HG02642 (cell line): ENCODE data around the gene RAD51AP2.
A peak's percentile ranks its signal among the peaks of the same experiment; 100 is the strongest.
"Not testable (repeated sequence)": the region's sequence is repeated elsewhere in the genome, so short reads cannot be mapped to it uniquely, and the experiment has no call there.

ENCODE experiments used
- ATAC-seq: cut with Tn5 transposase; IDR thresholded peaks from one replicate; pipeline ENCODE4 v1.9.1; 2021; ENCODE audit warnings: mild to moderate bottlenecking; ENCODE audit not compliant: unreplicated experiment, poor library complexity

Gene RAD51AP2

DNA sequence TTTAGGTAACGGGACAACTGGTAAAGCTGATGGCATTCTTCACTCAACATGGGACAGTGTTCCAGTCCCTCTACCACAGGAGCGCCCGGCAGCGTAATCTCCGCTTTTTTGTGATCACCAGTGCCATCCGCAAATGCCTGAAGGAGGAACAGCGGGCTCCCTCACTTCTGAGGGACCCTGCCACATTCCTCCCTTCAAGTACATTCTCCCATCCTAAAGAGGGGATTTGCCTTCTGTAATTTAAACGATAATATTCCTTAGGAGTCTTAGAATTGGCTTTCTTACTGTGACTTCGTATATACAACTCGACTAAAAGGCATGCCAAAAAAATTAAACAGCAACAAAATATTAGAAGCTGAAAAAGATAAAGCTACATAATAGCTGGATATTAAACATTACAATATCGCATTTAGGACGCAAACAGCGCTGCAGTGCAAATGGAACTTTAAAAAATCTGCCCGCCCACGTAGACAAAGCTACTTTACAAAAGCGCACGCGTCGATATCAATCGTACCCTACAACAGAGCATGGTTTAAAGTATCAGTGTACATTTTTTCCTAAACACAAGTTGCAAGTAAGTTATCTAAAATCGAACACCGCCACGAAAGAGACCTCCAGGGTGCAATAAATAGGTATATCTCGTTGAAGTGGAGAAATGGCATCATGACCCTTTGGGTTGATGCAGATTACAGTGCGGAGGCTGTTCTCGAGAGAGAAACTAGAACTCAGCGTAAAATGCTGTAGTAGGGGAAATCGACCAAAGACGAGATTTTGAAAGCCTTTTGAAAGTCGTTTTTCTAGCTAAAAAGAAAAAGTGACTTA is 20.0 kb upstream of the RAD51AP2 start:
- peak; percentile 36 for ATAC-seq

DNA sequence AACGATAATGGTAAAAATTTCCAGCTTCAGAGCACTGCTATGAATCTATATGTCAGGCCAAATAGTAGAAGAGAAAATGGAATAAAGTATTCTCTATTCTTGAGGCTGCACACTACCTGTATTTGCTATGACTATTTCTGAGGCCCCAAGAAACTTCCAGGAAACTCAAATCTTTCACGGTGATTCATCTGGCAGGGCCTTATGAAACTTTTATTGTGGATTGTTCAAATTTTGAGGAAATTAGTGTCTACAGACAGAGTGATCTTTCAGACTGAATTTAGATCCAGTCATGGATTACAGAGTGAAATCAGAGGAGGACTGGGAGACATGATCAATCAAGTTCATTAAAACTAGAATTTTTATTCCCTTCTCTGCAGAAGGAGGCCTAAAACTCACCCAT is 18.2 kb upstream of the RAD51AP2 start:
- ATAC-seq = no peak

- no peak for ATAC-seq
Observed at GRCh38 chr2:17533546-17533945, 15.3 kb upstream of the RAD51AP2 start.

- ATAC-seq = no peak
Observed at GRCh38 chr2:17529771-17530170, 11.5 kb upstream of the RAD51AP2 start.

DNA sequence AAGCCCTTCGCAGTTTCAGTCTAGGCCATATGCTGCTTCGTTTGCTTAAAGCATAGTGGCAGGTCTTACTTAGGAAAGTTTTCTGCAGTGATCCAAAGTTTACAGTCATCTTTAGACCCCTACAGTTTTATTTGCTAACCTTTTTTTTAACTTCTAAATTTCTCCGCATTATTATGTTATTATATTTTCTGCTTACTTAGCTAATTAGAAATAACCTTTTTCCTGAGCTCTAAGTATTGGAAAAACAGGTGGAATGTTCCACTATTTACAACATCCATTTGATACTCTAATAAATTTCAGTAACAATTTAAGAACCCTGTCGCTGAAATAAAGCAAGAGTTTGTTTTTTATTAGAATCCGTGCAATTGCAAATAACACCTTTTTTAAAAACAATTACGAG is 4.1 kb upstream of the RAD51AP2 start:
- ATAC-seq = no peak

DNA sequence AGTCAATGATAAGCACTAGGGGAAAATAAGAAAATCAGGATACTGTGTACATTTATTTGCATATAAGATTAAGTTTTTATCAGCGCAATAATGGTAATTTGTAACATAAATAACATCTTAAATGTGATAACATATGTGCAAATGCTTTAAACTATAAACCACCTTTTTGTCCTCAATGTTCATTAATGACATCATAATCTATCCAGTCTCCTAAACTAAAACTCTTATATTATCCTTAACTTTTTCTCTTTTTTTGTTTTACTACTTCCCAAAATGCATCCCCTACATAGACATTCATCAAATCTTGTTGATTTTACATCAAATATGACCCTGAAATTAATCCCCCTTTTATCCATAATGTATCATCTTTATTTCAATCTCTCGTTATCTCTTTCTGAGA is 3.4 kb upstream of the RAD51AP2 start:
- ATAC-seq = no peak

- peak; percentile 33 for ATAC-seq
Observed at GRCh38 chr2:17520761-17521160, 2.5 kb upstream of the RAD51AP2 start.

- ATAC-seq = no peak
Observed at GRCh38 chr2:17519486-17519885, 1.2 kb upstream of the RAD51AP2 start.

DNA sequence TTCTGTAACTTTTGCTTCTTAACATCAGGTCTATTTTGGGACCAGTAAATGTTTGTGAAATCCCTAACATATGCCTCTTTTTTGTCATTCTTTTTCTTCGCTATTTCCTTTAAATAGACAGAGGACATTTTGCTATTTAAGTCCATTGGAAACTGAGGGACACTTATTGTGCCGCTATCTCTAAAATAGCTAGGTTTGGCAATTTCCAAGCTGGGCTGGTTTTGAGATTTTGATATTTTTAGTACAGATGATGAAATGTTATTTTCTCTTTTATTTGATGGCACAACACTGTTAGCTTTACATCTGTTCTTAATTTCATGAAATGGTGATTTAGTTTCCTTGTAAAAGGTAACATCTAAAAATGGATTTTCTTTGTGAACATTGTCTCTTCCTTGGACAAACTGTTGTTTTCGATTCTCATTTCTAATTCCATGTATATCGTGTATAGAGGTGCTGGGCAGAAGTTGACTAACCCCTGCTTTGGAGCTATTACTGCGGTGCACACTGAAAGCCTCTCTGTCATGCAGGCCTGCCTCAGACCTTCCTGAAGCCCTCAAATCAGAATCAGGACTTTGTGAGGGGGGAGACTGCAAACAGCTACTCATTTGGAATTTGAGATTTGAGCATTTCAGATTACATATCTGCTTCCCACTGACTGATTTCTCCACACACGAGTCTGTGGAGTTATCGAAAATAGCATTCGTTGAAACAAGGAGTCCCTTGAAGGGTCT is 594 bp downstream of the RAD51AP2 start:
- ATAC-seq = peak; percentile 20

GRCh38 chr2:17515652-17516051 is 2.6 kb downstream of the RAD51AP2 start:
- ATAC-seq = no peak

DNA sequence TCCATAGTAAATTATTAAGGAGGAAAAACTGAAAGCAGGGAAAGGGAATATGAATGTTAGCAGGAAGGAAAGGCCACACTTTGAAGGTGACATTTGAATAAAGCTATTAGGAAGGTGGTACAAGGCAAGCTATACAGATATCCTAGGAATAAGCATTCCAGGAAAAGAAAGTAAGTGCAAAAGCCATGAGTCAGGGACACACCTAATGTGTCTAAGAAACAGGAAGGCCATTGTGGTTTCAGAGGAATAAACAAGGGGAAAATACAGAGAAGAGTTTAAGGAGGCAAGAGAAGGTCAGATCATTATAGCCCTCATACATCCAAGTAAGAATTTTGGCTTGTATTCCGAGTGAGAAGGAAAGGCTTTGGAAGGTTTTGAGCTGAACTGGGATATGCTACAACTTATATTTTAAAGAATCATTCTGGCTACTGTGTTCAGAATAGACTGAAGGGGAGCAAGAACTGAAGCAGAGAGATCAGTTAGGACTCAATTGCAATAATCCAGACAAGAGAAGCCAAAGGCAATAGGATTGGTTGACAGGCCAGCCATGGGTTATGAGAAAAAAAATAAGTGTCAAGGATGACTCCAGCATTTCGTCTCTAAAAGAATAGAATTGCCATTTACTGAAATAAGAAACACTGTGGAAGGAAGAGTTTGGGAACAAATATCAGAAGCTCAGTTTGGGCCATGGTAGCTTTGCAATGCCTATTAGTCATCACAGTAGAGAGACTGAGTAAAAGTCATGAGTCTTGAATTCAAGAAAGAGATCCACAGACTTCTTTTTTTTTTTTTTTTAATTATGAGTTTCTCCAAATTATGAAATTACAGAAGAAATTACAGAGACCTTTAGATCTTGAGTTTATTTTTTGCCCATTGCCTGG is 11.3 kb downstream of the RAD51AP2 start:
- no peak for ATAC-seq

- no peak for ATAC-seq
Observed at GRCh38 chr2:17497718-17498117, 20.5 kb downstream of the RAD51AP2 start.

DNA sequence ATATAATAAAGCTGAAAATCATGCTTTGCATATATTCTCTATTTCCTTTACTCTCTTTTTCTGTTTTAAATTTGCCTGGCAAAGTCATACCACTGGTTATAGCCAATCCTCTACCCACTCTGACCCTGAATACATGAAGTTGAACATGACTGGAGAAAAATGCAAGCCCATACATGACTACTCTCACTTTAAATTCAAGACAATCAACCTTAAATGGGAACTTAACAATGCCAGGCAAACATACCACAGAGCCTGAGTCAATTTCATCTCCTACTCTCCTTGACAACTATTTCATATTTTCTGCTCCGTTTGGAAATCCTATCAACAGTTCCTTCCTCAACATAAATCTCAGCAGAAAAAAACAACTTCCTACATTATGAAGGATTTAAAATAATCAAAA is 22.6 kb downstream of the RAD51AP2 start:
- no peak for ATAC-seq

- ATAC-seq = not testable (repeated sequence)
Observed at GRCh38 chr2:17490165-17490564, 28.1 kb downstream of the RAD51AP2 start.

DNA sequence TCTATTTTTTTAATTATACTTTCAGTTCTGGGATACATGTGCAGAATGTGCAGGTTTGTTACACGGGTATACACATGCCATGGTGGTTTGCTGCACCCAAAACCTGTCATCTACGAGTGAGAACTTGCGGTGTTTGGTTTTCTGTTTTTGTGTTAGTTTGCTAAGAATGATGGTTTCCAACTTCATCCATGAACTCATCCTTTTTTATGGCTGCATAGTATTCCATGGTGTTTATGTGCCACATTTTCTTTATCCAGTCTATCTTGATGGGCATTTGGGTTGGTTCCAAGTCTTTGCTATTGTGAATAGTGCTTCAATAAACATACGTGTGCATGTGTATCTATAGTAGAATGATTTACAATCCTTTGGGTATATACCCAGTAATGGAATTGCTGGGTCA is 29.6 kb downstream of the RAD51AP2 start:
- not testable (repeated sequence) for ATAC-seq

GRCh38 chr2:17483496-17483895 is 34.7 kb downstream of the RAD51AP2 start:
- no peak for ATAC-seq

GRCh38 chr2:17482651-17483050 is 35.6 kb downstream of the RAD51AP2 start:
- ATAC-seq = no peak

GRCh38 chr2:17479875-17480274 is 38.4 kb downstream of the RAD51AP2 start:
- no peak for ATAC-seq

DNA sequence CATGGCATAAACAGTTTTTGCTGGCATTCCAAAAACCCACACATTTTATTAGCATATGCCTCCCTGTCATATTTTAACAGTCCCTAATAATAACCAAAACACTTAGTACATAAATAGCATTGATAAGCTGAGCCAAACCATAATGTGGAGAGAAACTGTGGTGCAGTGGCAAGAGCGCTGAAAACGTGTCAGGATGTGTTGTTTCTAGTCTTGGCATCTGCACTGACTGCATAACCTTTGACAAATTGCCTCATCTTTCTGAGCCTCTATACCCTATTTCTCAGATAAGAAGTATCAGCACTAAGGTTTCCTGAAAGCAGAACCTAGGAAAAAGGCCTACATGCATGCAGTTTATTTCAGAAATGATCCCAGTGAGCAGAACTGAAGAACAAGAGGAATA is 41.4 kb downstream of the RAD51AP2 start:
- ATAC-seq = no peak

GRCh38 chr2:17476064-17476463 is 42.2 kb downstream of the RAD51AP2 start:
- ATAC-seq = no peak

DNA sequence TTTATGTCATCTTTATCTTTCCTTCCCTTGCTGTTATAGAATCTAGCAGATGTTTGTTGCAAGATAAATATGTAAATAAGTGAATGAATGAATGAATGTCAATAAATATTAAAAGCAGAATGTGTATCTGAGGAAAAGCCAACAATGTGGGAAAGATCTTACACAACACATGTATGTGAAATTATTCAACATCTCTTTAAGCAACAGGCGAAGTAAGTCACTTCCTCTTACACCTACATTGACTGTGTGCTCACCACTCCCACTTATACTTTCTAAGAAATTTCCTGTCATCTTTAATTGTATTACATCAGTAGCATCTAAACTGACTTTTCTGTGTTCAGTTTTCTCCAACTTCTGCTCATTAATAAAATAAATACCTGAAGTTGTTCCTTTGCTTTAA is 43.0 kb downstream of the RAD51AP2 start:
- ATAC-seq = no peak
